B cell (primary cell): ENCODE results near the gene FMNL2. TPM values are rescaled to one million over a fixed set of nuclear protein-coding genes. Genes with fewer than 3 reads are reported as not detected.

Experiments
- ATAC-seq: fragments of 200-7000 bp; cut with Tn5 transposase; one replicate; pipeline ENCODE4 v1.10.0; 2021; ENCODE audit warnings: low read depth, mild to moderate bottlenecking, moderate number of reproducible peaks, moderate library complexity
- CTCF ChIA-PET: fragments of 350-600 bp; sonication (Branson Sonifier 250); formaldehyde crosslinking; loops from one replicate; lab custom pipeline; 2021; ENCODE audit warnings: antibody characterized with exemption, inconsistent platforms; lab: Charles Lee
- POLR2A ChIA-PET: fragments of 350-600 bp; sonication (Branson Sonifier 250); formaldehyde crosslinking; loops from one replicate; lab custom pipeline; 2021; ENCODE audit warnings: antibody characterized with exemption; lab: Charles Lee
- DNase-seq: peaks from one replicate; pipeline ENCODE4 v3.0.0; 2013
- H2AFZ ChIP-seq: 2 replicates; pipeline ENCODE4 v1.6.1; 2012; ENCODE audit warnings: mild to moderate bottlenecking, low read depth, low read length; ENCODE audit not compliant: insufficient read depth, poor library complexity, severe bottlenecking
- H3K27ac ChIP-seq, 2 donors: 1 replicate in 1 of 2; 2 replicates in 1 of 2; pipeline ENCODE4 v1.5.1; 2012 to 2013; ENCODE audit warnings: low read length in 2 of 2, mild to moderate bottlenecking in 2 of 2, moderate library complexity in 1 of 2
- H3K27me3 ChIP-seq, 4 experiments: fragments of 200-600 bp in 1 of 4; sonication (generic) in 1 of 4; replicated peaks in 1 of 4; 1 replicate in 2 of 4; 2 replicates in 2 of 4; pipeline versions ENCODE4 v1.6.1 to v1.7.0; 2013 to 2016; ENCODE audit warnings: low read length in 3 of 4, mild to moderate bottlenecking in 2 of 4, mixed read lengths in 1 of 4, moderate library complexity in 1 of 4; ENCODE audit not compliant: insufficient read depth in 4 of 4, control insufficient read depth in 3 of 4; ENCODE audit errors: control extremely low read depth in 1 of 4
- H3K36me3 ChIP-seq, 2 experiments: replicated peaks in 1 of 2; 1 replicate in 1 of 2; 2 replicates in 1 of 2; pipeline versions ENCODE4 v1.6.1 to v1.7.1; 2013; ENCODE audit warnings: low read length in 1 of 2; ENCODE audit not compliant: insufficient read depth in 2 of 2, control insufficient read depth in 1 of 2; ENCODE audit errors: control extremely low read depth in 1 of 2, extremely low read depth in 1 of 2
- H3K4me1 ChIP-seq, 2 donors: fragments of 200-600 bp in 1 of 2; sonication (generic) in 1 of 2; 1 replicate in 1 of 2; 2 replicates in 1 of 2; pipeline versions ENCODE4 v1.5.1 to v1.6.1; 2013 to 2017; ENCODE audit warnings: low read length in 2 of 2; ENCODE audit not compliant: control insufficient read depth in 2 of 2, insufficient read depth in 2 of 2
- H3K4me2 ChIP-seq: replicated peaks from 2 replicates; pipeline ENCODE3; 2012; ENCODE audit warnings: mild to moderate bottlenecking, low read depth, low read length; ENCODE audit not compliant: poor library complexity, severe bottlenecking
- H3K4me3 ChIP-seq, 5 experiments: fragments of 200-600 bp in 1 of 5; sonication (generic) in 1 of 5; 1 replicate in 3 of 5; 2 replicates in 2 of 5; pipeline versions ENCODE4 v1.5.1 to v1.7.0; 2011 to 2016; ENCODE audit warnings: low read length in 4 of 5, mild to moderate bottlenecking in 4 of 5, low read depth in 2 of 5, control low read depth in 1 of 5, moderate library complexity in 1 of 5; ENCODE audit not compliant: insufficient read depth in 1 of 5; ENCODE audit errors: control extremely low read depth in 1 of 5, extremely low read depth in 1 of 5
- H3K79me2 ChIP-seq: fragments of 200-600 bp; sonication (generic); one replicate; pipeline ENCODE4 v1.6.0; 2016; ENCODE audit warnings: low read length; ENCODE audit not compliant: control insufficient read depth, insufficient read depth
- H3K9ac ChIP-seq: fragments of 200-600 bp; sonication (generic); 2 replicates; pipeline ENCODE4 v1.6.1; 2017; ENCODE audit warnings: mild to moderate bottlenecking, low read length, moderate library complexity
- H3K9me3 ChIP-seq, 3 donors: one replicate each; pipeline versions ENCODE4 v1.6.1 to v1.7.1; 2013; ENCODE audit warnings: low read length in 2 of 3; ENCODE audit not compliant: control insufficient read depth in 2 of 3, insufficient read depth in 1 of 3; ENCODE audit errors: control extremely low read depth in 1 of 3
- H4K20me1 ChIP-seq: 2 replicates; pipeline ENCODE4 v1.6.0; 2012; ENCODE audit warnings: mild to moderate bottlenecking, low read length; ENCODE audit not compliant: insufficient read depth, control insufficient read depth, poor library complexity, severe bottlenecking
- H3K27ac Mint-ChIP-seq: one replicate; pipeline ENCODE4 v1.8.0; 2021; ENCODE audit warnings: mixed read lengths
- H3K27me3 Mint-ChIP-seq: one replicate; pipeline ENCODE4 v1.8.0; 2021; ENCODE audit warnings: mixed read lengths
- H3K4me1 Mint-ChIP-seq: one replicate; pipeline ENCODE4 v1.8.0; 2021; ENCODE audit warnings: mixed read lengths
- H3K4me3 Mint-ChIP-seq: one replicate; pipeline ENCODE4 v1.8.0; 2021; ENCODE audit warnings: mixed read lengths
- H3K9me3 Mint-ChIP-seq: one replicate; pipeline ENCODE4 v1.8.0; 2022; ENCODE audit warnings: mixed read lengths; ENCODE audit not compliant: insufficient read depth
- EZH2 ChIP-seq: IDR thresholded peaks from 2 replicates; pipeline ENCODE4 v1.6.1; 2012; ENCODE audit warnings: borderline replicate concordance, low read depth, mild to moderate bottlenecking, moderate library complexity, low read length; ENCODE audit not compliant: insufficient read depth, poor library complexity, severe bottlenecking
- WGBS: methylation state at CpG from one replicate; pipeline ENCODE4 v1.1.5; 2013; ENCODE audit warnings: missing lambda C conversion rate; ENCODE audit not compliant: insufficient coverage; 5-methylcytosine and 5-hydroxymethylcytosine counted together
- intact Hi-C: fragments of 100-400 bp; cut with micrococcal nuclease; formaldehyde crosslinking; loops from one replicate; pipeline ENCODE4 v1.10.0; 2022
- polyA plus RNA-seq: library from polyadenylated mRNA; depleted of rRNA; stranded (reverse); fragments of >200 nt; gene quantifications from 2 replicates; pipeline ENCODE4 v1.2.3, GENCODE V29; 2012
- total RNA-seq, 2 donors: library from RNA; stranded (reverse); fragments of 120-200 nt in 1 of 2; gene quantifications; 1 replicate in 1 of 2; 2 replicates in 1 of 2; pipeline versions ENCODE4 v1.2.3 to v1.2.4, GENCODE V29; 2013 to 2022
- TF ChIP-seq, protein P1 (sequence below): fragments of 200-600 bp; IDR thresholded peaks from one replicate; pipeline ENCODE4 v1.8.0; 2022; ENCODE audit warnings: antibody characterized with exemption, mild to moderate bottlenecking

FMNL2 gene
- total and polyA plus RNA-seq, 2 donors (not counting 1 experiment from before 2014, with no cell fraction given), result 0.73 to 8.8 TPM

DNA sequence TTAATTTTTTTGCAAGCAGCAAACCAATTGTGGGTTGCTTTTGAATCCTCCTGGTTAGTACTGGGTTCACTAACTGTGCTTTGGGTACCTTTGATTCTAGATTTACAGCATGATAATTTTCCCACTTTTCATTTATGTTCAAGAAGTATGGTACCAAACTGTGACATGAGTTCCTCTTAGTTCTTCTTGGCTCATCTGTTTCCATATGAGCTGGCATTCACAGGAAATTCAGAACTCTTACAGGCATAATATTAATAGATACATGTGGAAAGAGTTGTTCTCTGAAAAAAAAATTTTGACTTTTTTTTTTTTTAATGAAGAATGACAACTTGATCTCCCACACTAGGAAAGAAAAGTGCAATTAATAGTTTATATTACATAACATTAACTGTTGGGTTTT, 59.4 kb downstream of the FMNL2 start:
- Histone ChIP-seq H3K4me1 (no peaks in the 10 kb centered on the region), H3K4me2 (no peak overlapping the region), H4K20me1 (no peaks in the 10 kb centered on the region), H3K4me3 (no peak overlapping the region), H3K27ac (no peak overlapping the region), H2AFZ (no peak overlapping the region), H3K36me3 (no peaks in the 10 kb centered on the region), H3K79me2 (no peaks in the 10 kb centered on the region), H3K9ac (no peak overlapping the region), H3K9me3 (no peaks in the 10 kb centered on the region), H3K27me3 (no peaks in the 10 kb centered on the region)
- H3K9me3 Mint-ChIP-seq, result no peaks in the 10 kb centered on the region
- no peaks in the 10 kb centered on the region for H3K4me1 Mint-ChIP-seq
- TF ChIP-seq EZH2, result no peak
- TF ChIP-seq, protein P1, sequence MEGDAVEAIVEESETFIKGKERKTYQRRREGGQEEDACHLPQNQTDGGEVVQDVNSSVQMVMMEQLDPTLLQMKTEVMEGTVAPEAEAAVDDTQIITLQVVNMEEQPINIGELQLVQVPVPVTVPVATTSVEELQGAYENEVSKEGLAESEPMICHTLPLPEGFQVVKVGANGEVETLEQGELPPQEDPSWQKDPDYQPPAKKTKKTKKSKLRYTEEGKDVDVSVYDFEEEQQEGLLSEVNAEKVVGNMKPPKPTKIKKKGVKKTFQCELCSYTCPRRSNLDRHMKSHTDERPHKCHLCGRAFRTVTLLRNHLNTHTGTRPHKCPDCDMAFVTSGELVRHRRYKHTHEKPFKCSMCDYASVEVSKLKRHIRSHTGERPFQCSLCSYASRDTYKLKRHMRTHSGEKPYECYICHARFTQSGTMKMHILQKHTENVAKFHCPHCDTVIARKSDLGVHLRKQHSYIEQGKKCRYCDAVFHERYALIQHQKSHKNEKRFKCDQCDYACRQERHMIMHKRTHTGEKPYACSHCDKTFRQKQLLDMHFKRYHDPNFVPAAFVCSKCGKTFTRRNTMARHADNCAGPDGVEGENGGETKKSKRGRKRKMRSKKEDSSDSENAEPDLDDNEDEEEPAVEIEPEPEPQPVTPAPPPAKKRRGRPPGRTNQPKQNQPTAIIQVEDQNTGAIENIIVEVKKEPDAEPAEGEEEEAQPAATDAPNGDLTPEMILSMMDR, result no peak
- no peak overlapping the region for H3K4me3 Mint-ChIP-seq
- ChIA-PET POLR2A (no interaction called here), CTCF (no interaction called here)
- H3K27ac Mint-ChIP-seq, result no peak overlapping the region
- H3K27me3 Mint-ChIP-seq, result no peaks in the 10 kb centered on the region
- intact Hi-C loops, result no loop called here
- ATAC-seq (no peak), DNase-seq (no peak)

DNA sequence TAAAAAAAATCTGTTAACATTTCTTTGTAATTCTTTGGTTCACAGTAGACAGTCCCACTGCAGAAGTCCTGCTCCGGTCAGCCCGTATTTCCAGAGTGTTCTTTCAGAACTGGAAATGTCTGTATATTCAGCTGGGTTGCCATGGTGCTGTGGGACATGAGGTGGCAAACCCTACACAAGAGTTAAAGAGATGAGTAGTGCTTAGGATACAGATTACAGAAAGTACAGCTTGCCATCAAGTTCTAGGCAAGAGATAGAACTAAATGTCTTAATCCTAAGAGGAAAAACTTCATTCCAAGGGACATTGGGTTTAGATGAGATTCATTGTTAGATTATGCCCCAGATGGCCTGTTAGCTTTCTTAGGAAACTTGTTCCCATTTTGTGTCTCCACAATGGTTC, 60.1 kb downstream of the FMNL2 start:
- H3K27me3 ChIP-seq, result no peaks in the 10 kb centered on the region
- H3K4me3 Mint-ChIP-seq, result no peak overlapping the region
- H3K4me1 Mint-ChIP-seq, result no peaks in the 10 kb centered on the region
- CTCF ChIA-PET, result interaction anchor here (1.3 kb wide), 1 partner anchor 219 kb away, joined by 3 read pairs; the partner anchor contains the start of gene STAM2
- H4K20me1 ChIP-seq, result no peaks in the 10 kb centered on the region
- no peaks in the 10 kb centered on the region for H3K27me3 Mint-ChIP-seq
- H3K27ac ChIP-seq, result no peak overlapping the region
- no peak overlapping the region for H3K27ac Mint-ChIP-seq
- no peaks in the 10 kb centered on the region for H3K9me3 ChIP-seq
- no peak overlapping the region for H2AFZ ChIP-seq
- H3K4me1 ChIP-seq, result no peaks in the 10 kb centered on the region
- WGBS, result 100% methylated on average over 2 of the region's 2 CpGs
- no peak for DNase-seq
- H3K4me2 ChIP-seq, result no peak overlapping the region
- H3K4me3 ChIP-seq, result no peak overlapping the region
- no peaks in the 10 kb centered on the region for H3K36me3 ChIP-seq
- POLR2A ChIA-PET, result no interaction called here
- H3K9ac ChIP-seq, result no peak overlapping the region
- TF ChIP-seq, protein P1, result no peak
- no peak for TF ChIP-seq EZH2
- intact Hi-C loops, result no loop called here
- no peak for ATAC-seq
- no peaks in the 10 kb centered on the region for H3K79me2 ChIP-seq
- H3K9me3 Mint-ChIP-seq, result no peaks in the 10 kb centered on the region
